GM18502 (cell line): ENCODE measurements around the gene ACAD11.
A peak's percentile ranks its signal among the peaks of the same experiment; 100 is the strongest.
"Not testable (repeated sequence)": the region's sequence is repeated elsewhere in the genome, so short reads cannot be mapped to it uniquely, and the experiment has no call there.

ENCODE experiments used
- ATAC-seq: cut with Tn5 transposase; IDR thresholded peaks from one replicate; pipeline ENCODE4 v1.9.1; 2021; ENCODE audit warnings: mild to moderate bottlenecking; ENCODE audit not compliant: unreplicated experiment, poor library complexity

The ACAD11 gene

DNA sequence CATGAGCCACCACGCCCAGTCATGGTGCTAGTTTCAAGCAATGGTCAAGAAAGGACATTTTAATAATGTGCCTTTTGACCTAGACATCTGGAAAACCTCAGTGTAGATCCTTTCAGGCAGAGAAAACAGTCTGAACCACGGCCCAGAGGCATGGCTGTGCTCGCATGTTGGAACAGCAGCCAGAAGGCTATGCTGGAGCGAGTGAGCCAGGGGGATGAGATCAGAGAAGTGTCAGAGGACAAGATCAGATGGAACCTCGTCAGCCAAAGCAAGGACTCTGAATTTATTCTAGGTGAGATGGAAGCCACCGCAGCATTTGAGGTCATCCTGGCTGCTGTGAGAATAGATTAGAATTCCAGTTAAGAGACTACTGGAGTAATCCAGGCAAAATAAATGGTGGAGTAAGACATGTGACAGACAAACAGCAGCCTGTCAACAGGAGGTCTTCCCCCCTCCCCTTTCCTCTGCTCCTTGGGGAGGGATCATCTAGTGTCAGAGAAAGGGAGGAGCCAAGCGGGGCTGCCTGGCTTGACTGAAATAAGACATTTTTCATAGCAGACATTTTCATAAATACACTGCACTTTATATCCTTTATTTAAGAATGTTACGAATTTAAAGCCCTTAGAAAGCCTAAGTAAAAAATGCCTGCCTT, 103.0 kb downstream of the ACAD11 start:
- ATAC-seq, result no peak

- not testable (repeated sequence) for ATAC-seq
Observed at GRCh38 chr3:132556036-132556386, 103.6 kb downstream of the ACAD11 start.

DNA sequence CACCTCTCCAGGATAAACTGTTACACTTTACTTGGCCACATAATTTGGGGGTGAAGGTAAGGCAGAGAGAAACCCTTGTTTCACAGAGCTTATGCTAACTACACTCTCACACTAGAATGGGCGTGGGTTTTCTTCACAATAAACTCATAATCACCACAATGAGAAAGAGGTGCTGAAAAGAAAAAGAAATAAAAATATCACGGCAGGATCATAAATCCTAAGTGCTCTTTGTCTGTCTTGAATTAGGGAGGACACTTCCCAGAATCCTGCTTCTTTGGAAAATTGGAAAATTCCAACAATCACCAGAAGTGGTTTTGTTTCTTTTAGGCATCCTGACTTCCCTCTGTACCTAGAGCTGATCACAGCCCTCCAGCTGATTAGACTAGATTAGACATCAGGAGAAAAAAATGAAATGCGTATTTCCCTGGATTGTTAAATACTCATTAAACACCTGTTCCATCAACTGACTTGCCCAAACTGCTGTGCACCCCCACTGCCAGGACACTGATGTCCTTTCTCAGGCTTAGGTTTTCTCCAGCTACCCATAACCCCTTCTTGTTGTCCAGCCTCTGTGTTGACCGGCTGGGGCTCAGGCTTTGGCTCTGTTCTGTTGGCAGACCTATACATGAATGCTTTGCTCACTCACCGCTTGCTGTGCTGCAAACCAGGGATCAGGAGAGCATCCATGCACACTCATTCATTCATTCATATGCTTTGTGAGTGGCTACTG, 104.1 kb downstream of the ACAD11 start:
- ATAC-seq, result no peak

GRCh38 chr3:132554437-132554836, 105.2 kb downstream of the ACAD11 start:
- no peak for ATAC-seq

DNA sequence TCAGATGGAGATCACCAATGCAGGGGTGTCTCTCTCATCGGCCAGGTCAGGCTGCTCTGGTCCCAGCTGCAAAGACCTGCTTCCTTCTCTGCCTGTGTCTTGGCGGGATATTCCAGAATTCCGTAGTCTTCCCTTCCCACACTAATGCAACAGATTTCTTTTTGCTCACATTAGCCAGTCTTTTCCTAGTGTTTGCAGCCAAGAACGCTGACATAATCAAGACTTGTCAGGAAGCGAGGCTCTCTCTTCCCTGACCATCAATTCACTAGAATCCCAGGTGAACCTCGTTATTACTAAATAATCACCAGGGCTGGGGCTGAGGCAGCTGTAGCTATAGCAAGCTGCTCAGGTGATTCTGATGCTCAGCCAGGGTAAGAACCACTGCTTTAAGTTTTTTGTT, 105.8 kb downstream of the ACAD11 start:
- no peak for ATAC-seq

- ATAC-seq, result no peak
Observed at GRCh38 chr3:132550579-132551305, 108.9 kb downstream of the ACAD11 start.

DNA sequence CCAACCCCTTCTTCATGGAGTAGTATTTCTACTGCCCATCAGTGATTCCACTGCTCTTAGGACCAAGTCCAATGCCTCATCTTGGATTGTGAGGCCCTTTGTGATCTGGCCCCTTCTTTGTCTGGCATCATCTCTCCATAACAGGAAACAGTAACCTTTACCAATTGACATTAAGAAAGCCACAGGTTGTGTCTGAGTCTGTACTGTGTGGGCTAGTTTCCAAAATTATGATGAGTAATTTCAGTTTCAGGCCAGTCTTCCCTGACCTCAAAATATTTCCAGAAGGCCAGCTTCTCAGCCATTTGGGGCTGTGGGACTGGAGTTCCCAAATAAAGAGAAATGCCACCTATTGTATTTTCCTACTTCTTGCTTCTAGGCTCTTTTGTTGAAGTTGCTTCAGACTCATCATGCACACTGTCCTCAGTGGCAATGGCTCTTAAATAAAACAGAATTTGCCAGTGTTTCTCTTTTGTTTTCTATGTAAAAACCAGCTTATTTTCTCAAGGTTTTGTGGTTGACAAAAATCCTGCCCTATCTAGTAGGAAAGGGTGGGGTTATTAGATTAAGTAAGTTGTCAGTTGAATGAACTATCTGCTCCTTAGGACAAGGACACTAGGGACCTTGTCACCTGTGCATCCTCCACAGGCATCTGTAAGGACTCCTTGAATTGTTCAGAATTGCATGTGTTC, 109.6 kb downstream of the ACAD11 start:
- ATAC-seq, result peak; percentile 80

GRCh38 chr3:132549169-132549568, 110.4 kb downstream of the ACAD11 start:
- no peak for ATAC-seq

DNA sequence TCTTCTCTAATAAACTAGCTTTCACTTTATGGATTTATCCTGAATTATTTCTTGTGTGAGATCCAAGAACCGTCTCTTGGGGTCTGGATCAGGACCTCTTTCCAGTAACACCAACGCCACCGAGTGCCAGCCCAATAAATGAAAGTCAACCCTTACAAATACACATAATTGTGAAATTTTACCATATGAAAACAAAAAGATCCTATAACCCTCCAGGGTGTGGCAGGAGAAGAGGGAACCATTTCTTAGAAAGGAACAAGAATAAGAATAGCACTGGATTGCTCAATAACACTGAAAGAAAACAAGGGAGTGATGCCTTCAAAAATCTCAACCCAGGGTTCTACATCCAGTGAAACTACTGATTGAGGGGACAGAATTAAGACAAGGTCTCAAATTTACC, 114.1 kb downstream of the ACAD11 start:
- ATAC-seq, result no peak

DNA sequence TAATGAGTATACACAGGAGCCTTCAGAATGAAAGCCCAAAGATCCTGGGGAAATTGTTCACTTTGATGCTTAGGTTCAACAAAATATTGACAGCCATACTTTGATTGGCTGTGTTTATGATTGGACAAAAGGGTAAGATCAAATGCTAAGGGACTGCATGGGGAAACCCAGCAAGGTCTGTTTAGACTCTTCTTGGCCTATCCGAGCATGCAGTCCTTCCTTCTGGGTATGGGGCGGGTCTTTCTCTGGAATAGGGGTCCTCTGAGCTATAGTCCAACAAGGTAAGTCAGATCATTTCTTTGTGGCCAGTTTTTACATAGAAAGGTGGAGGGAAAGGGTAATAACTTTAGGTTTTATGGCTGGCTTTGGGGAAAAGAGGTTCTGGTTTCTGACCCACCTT, 115.5 kb downstream of the ACAD11 start:
- ATAC-seq, result no peak

GRCh38 chr3:132543011-132543739, 116.4 kb downstream of the ACAD11 start:
- ATAC-seq, result no peak

DNA sequence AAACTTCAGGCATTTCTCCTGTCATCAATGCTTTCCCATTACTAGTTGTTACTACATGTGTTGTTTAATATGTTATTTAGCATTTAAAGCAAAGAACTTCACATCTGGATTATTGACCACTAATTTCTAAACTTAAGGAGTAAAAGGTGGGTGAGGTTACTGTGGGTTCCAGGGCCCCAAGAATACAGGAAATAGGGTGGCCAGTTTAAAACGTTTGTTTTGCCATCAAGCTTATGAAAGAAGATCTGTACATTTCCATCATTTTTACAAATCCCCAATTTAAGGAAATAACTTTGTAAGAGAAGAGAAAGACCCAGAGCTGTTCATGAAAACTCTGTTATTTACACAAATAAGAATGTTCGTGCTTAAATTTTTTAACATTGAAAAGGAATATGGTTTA, 117.0 kb downstream of the ACAD11 start:
- ATAC-seq, result no peak

GRCh38 chr3:132539681-132540080, 119.9 kb downstream of the ACAD11 start:
- no peak for ATAC-seq

DNA sequence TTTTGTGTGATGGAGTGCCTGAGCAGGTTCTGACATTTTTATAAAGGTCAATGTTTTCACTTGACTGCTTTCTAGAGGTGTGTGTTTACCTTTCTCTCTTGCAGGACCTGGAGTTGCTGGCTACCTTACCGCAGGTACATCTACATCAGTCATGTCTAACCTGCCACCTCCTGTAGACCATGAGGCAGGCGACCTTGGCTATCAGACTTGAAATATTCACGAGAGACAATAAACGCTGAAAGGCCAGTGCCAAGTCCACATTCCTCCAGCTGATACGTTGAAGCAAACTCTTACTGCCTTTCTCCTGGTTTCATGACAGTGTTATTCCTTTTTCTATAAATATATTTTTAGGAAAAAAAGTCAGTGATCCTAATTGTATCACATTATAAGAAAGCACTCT, 121.5 kb downstream of the ACAD11 start:
- ATAC-seq, result no peak

DNA sequence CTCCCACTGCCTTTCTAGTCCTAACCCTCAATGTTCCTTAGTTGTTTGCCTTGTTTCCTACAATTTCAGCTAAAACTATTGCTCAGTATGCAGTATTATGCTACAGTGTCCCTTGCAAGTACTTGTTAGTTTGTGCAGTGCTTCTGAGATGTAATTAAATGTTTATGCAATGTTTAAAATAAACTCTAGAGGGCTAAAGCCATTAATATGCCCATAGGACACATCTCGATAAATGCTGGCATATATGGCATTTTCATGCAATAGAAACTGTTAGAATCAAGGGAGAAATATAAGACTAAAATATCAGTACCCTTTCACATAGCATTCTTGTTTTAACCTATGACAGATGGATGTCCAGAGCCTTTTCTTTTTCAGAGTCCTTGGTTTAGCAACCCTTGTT, 122.3 kb downstream of the ACAD11 start:
- no peak for ATAC-seq

DNA sequence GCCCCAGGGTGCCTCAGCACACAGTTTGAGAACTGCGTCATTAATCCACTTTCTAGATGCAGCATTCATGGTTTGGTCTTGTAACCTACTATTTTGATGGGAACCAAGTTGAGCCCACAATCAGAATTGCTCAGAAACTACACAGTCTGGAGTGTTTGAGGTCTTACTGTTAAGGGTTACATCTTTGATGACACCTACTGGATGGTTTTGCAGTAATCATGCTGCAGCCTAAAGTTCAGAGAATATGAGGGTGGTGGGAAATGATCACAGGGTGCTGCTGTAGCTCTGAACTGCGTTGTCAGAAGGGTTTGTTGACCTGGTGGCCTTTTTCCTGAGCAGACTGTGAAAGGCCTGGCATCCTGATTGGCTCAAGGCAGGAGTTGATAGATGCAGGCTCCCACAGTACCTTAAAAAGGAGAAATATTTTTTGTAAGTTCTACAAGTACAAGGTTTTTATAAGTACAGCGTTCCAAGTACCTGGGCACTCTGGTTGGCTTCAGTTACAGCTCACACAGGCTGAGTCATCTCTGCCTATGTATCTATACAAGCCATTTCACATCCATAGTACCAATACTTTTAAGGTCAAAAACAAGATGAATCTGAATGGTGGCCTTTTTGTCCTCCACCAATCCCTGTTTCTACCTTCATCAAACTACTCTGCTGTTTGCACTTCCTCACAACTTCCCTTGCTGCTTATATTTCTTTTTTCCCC, 123.0 kb downstream of the ACAD11 start:
- ATAC-seq, result peak; percentile 20

DNA sequence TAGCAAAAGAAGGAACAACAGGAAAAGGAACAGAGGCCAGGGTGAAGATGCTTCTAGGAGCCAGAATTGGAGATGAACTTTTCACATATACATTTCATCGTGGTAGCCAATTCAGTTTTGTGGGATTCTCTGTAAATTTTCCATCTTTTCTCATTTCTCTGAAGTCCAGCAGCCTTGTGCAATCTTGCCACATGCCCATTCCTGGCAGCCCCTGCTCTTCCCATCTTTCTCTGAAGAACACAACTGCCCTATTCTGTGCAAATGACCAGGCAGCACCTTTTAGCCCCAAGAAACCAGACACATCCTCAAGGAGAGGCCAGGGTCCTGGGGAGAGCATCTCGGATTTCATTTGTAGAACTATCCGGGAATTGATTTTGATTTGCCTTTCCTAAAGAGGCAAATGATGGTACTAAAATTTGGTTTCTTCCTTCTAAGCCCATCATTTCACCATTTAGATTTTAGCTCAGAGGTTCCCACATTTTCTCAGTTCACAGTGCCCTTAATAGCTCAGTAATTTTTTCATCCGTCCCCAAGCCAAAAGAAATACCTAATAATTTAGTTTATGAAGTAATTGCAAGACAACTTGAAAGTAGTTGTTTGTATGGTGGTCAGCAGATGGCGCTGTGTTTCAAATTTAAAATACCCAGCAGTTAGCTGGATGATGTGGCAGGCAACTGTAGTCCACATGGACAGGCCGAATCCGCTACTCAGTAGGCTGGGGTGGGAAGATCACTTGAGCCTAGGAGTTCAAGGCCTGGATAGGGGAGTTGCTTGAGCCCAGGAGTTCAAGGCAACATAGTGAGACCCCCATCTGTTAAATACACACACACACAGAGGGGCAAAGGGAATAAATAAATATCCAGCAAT, 123.8 kb downstream of the ACAD11 start:
- peak; percentile 71 for ATAC-seq

DNA sequence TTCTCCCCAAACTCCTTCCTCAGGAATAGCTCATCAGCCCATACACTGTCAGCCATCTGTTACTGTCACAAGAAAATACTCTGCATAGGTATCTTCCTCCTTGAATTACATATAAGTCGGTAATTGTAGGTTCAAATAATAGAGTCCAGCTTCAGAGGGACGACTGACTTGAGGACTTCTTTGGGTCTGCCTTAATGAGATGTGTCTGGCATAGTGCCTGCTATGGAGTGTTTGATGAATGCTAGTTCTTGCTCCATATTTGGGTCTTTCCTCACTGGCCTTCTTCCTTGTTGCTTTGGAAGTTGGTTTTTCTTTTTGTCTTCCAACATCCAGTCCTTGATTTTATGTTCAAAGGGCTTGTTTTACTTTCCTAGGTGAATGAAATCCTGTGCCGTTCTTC, 129.0 kb downstream of the ACAD11 start:
- no peak for ATAC-seq

GRCh38 chr3:132522353-132522752, 137.3 kb downstream of the ACAD11 start:
- ATAC-seq, result no peak
